IPS DF 19.7 (cell line): Measurements from ENCODE around the gene CD44.

Experiments used
- DNase-seq: peaks from one replicate; pipeline ENCODE4 v3.0.0-alpha.2; 2013; ENCODE audit warnings: low read depth, low spot score

CD44 gene

GRCh38 chr11:35260342-35260985, 121.5 kb downstream of the CD44 start:
- DNase-seq = no peak

- no peak for DNase-seq
Observed at GRCh38 chr11:35261197-35261596, 122.2 kb downstream of the CD44 start.

DNA sequence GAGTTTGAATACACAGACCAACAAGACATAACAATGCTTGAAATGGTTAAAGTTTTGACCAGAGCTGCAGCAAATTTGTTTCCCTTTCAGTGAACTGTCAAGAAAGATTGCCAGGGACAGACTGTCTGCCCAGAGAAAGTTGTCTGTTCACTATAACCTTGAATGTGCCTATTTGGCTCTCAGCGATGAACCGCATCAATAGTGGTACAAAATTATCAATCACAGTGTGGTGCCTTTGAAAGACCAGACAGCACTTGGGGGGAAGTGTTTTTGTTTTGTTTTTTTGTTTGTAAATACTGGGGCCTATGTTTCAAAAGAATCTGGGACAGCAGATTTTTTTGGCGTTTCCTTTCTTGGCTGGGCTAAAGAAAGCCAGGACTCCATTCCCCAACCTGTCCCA, 123.1 kb downstream of the CD44 start:
- no peak for DNase-seq

- DNase-seq = no peak
Observed at GRCh38 chr11:35262735-35263134, 123.8 kb downstream of the CD44 start.

DNA sequence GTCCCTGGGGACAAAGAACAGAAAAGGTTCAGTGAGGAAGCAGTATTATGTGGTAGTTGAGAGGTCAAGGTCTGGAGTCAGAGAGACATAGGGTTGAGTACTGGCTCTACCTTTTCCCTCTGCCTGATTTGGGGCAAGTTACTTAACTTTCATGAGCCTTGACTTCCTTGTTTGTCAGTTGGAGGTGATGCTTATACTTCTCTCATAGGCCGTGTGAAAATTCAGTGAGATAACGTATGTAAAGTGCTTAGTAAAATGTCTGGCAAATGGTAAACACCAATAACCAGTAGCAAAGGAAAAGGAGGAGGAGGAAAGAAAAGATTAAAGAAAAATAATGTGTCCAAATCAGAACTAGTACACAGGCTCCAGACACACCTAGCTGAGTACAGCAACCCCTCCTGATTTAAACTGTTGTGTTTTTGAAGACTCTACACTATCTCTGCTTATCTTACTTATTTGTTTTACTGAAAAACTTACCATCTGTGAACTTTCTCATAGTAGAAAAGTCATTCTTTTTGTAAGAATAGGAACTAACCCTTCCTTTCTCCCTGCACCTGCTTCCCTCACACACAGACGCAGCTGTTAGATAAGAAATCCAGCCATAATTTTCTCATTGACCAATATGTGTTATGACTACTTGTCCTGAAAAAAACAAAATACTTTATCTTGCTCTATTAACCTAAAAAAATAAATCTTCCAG, 126.9 kb downstream of the CD44 start:
- no peak for DNase-seq

- DNase-seq = no peak
Observed at GRCh38 chr11:35267504-35267903, 128.5 kb downstream of the CD44 start.

GRCh38 chr11:35270342-35270741, 131.4 kb downstream of the CD44 start:
- DNase-seq = no peak

DNA sequence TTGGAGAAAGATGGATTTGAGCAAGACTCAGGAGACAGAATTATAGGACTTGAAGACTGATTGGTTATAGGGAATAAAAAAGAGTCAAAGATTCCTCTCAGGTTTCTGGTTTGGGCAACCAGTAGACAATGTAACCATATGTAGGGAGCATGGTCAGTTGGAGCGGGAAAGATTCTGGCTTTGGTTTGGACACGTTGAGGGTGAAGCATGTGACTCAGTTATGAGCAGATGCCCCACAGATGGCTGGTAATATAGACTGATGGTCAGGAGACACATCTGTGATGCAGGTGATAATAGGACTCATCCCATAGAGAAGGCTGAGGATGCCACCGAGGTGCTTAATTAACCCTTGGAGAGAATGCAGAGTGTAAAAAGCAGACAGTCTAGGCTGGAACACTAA, 132.1 kb downstream of the CD44 start:
- DNase-seq = no peak

- no peak for DNase-seq
Observed at GRCh38 chr11:35272391-35272902, 133.5 kb downstream of the CD44 start.

- no peak for DNase-seq
Observed at GRCh38 chr11:35274909-35275785, 136.2 kb downstream of the CD44 start.

GRCh38 chr11:35275786-35276170, 136.8 kb downstream of the CD44 start:
- DNase-seq = no peak

DNA sequence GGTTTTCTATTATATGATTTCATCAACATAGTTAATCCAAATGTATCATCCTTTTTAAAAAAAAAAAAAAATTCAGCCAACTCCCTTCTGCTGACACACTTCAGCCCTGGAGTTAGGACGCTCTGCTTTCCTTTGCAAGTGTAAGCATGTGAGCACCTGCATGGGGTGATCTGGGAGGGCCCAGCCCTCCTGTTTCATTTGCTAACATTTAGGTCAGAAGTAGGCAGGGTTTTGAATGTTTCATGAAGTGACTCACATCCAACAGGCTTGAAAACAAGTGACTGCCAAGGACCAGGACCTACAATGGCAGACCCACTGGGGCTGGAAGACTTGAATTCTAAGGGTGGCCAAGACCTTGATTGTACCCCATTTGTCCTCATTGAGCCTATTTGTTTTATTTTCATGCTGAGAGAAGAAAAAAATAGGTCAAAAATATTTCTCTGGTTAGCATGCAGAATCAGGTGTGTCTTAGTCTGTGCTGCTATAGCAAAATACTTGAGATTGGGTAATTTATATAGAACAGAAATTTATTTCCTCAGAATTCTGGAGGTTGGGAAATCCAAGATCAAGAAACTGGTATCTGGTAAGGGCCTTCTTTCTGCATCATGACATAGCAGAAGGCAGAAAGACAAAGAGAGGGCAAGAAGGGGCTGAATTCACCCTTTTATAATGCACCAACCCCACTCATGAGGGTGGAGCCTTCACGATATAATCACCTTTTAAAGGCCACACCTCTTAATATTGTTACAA, 137.6 kb downstream of the CD44 start:
- no peak for DNase-seq

GRCh38 chr11:35277827-35278226, 138.9 kb downstream of the CD44 start:
- no peak for DNase-seq

DNA sequence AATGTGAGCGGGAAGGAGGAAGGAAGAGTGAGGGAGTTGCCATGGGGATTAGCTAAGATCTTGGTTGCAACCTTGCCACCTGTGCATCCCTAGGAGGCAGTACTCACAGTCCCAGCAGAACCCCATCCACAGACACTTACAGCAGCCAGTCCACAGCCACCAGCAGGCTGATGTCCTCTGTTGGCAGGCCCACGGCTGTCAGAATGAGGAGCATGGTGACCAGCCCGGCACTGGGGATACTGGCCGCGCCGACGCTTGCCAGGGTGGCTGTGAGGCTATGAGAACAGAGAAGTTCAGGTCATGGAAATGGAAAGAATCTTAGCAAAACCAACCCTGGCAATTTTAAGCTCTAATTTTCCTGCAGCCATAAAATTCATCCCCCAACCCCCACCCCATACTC, 141.8 kb downstream of the CD44 start:
- DNase-seq = no peak

DNA sequence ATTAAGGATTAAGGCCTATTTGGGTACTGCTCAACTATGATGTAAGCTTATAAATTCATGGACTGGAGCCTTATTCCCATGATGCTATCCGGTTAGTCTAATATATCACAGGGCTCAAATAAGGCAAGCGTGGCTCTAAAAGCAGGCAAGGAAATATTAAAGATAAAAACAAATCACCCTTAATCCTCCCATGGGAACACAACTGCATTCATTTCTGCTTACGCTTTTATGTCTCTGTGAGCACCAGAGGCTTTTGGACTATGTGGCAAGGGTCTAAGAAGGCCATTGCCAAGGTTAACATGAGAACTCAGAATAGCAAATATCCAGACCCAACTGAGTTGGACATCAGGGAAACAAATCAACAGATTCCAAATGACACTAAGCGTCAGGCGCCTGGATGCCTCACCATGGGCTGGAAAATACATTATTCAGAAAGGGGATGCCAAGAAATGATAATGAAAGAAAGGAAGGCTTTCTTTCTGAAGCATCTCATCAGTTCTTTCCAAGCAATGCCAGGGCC, 142.3 kb downstream of the CD44 start:
- DNase-seq = no peak
